Amniotic stem cell (primary cell): ENCODE measurements around the gene LRRC28.

ENCODE experiments used
- DNase-seq: peaks from one replicate; lab custom pipeline; 2025; lab: John Stamatoyannopoulos, UW

LRRC28 gene

DNA sequence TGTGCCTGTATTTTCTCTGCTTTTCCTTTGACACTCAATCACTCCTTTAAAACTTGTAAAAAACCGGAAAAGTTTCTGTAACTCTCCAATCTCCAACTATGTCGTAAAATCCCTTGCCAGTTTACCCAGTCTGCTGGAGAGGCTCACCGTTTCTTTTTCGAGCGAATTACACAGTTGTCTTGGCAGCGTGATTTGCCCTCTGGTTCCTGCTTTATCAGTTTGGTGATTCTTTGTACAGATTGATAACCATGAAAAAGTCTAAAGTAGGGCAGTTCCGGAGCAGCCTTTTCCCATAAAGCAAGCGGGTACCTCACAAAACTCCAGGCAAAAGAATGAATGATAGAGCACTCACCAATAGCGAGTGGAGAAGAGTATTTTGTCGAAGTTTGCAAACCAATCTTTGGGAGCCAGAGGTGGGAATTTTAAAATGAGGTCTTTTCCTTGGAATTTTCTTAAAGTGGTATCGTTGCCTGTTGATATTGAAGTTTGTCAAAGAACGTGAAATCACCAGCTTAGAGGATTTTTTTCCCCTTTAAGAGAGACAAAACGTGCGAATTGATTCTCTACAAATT, 1.9 kb upstream of the LRRC28 start, which contains the start of gene TTC23:
TTC23 (minus strand) TSS at position 312 of the 572 bp plus-strand sequence. CDS start 20,869 bp downstream, outside the sequence.
- peak; percentile 65 for DNase-seq

- no peak for DNase-seq
These were observed 1.3 kb upstream of the LRRC28 start for GRCh38 chr15:99250001-99250400.

DNA sequence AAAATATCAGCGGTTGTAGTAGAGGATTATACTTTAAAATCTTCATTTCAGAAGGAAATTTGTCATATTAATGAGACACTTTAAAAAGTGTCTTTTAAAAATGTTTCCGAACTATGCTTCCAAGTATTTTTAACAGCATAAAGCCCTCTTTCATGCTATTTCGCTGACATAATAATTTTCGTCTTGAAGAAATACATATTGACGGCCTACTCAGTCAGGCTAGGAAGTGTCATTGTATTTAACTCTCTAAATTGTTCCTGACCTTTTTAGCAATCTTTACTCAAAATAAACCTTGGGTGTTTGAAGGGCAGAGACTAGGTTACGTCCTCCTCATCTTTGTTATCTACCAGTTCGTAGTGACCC, 806 bp upstream of the LRRC28 start:
- no peak for DNase-seq

- DNase-seq = no peak
These were observed 1.0 kb downstream of the LRRC28 start for GRCh38 chr15:99252326-99252725.

DNA sequence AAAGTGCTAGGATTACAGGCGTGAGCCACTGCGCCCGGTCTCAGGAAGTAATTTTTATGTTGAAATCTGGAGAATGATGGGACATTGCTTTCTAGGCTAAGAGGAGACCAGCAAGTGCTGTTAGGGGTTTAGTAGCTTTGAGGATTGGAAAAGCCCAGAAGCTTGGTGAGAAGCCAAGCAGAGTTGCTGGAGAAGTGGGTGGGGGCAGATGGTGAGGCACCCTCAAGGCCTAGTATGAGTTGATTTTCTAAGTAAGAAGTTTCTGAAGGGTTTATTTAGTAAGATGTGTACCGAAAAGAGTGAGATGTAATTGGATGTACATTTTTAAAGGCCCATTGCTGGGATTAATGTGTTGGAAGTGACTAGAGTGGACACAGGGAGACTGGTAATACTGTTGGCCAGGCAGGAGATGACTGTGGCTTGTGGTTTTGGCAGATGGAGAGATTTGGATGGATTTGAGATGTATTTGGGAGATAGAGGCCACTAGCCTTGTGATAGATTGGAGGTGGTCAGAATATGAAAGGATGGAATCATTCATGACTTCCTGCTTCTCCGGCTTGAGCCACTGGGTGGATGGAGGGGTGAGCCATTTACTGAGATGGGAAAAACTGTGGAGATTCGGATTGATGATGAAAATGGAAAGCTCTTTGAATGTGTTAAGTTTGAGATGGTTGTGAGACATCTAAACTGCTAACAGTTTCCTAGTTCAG, 2.3 kb downstream of the LRRC28 start:
- no peak for DNase-seq

GRCh38 chr15:99257107-99257750, 5.9 kb downstream of the LRRC28 start:
- DNase-seq = no peak

DNA sequence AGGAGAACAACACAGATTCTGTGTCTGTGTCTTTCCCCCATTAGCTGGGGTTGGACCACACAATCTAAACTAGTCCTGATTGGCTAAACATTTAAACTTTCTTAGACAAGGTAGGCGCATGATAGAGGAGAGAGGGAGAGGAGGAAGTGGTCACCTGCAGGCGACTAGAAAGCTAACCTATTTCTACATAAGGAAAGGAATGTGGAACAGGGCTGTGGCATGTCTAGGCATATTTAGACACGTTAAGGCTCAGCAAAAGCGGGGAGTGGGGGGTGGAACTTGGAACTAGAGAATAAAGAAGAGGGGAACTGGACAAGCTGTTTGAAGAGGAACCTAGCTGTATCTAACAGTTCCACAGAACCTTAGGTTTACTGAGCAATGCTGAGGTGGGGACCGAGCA, 12.8 kb downstream of the LRRC28 start:
- DNase-seq = no peak

DNA sequence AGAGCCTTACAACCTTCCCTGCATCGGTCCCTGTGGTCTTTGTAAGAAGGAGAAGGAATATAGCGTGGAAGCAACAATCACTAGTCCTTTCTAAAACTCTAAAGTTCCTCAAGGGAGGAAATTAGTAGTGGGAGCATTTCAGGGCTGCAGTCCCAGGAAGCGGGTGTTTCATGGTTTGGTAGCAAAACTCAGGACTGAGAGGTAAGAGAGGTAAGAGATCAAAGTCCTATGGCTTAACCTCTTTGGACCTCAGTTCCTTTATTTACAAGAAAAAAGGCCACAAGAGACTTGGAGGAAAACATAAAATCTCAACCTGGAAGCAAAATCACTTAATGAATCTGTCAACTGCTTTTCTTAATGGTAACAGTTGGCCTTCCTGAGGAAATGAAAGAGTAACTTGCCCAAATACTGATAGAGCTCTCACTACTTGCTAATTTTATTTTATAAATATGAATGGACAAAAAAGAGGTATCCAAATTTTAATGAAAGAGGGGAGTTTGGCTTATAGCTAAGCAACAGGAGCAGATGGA, 14.3 kb downstream of the LRRC28 start:
- no peak for DNase-seq

DNA sequence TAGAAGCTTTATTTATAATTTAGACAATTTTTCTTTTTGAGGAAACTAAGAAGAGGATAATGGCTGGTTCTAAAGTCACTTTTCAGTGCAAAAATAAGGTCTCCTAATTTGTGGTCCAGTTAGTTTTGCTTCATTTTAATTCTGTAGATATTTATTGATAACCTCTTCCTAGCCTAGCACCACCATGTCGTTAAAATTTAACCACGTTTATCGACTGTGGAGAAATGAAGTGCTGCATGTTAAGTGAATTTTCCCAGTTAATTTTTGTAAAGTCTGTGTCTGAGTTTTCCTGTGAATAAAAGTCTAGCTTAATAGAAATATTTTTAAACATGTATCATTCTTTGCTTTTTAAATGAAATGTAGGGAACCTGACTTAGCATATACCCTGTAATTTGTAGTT, 16.7 kb downstream of the LRRC28 start:
- no peak for DNase-seq

- no peak for DNase-seq
These were observed 17.1 kb downstream of the LRRC28 start for GRCh38 chr15:99268431-99268830.

DNA sequence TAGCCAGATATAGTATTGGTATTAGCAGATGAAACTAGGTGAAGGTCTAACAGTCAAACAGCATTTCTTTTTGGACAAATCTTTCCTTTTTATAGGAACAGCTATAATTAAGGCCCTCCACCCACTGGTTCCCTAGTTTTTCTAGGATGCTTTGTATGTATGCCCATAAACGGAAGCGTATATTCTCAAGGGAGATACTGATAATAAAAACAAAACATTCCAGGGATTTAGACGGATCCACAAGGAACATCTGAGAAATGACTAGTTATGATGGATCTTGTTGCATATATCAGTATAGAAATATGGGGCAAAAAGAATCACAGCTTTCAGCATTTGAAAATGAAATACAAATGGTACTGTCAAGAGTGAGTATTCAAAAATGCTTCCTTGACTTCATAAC, 22.5 kb downstream of the LRRC28 start:
- DNase-seq = no peak

DNA sequence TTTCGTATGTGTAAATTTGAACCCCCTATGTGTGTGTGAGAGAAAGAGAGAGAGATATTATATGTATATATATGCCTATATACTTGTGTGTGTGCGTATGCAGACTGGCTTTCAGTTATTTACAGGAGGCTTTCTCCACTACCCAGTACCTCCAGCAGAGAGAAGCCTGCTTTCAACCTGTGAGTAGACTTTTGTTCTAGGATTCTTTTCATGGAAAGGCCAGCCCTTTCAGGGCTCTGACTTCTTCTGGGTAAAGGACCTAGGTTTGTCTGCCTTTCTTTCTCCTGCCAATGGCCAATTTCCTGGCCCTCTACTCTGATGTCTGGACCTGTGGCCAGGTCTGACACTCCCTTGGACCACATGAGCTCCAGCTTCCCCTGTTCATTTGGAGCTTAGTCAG, 23.8 kb downstream of the LRRC28 start:
- DNase-seq = no peak

DNA sequence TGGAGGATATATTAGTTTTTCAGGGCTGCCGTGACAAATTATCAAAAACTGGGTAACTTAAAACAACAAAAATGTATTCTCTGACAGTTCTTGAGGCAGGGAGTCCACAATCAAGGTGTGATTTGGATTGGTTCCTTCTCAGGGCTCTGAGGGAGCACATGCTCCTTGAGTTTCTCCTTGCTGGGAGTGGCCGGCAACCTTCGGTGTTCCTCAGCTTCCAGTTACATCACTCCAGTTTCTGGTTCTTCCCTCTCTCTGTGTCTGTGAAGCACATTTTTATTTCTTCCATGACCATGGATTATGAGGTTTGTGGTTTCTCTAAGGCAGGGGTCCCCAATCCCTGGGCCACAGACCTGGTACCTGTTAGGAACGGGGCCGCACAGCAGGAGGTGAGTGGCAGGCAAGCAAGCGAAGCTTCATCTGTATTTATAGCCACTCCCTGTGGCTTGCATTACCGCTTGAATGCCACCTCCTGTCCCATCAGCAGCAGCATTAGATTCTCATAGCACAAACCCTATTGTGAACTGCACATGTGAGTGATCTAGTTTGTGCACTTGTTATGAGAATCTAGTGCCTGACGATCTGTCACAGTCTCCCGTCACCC, 24.3 kb downstream of the LRRC28 start:
- DNase-seq = no peak

- DNase-seq = no peak
These were observed 28.0 kb downstream of the LRRC28 start for GRCh38 chr15:99279290-99279689.

- DNase-seq = no peak
These were observed 28.5 kb downstream of the LRRC28 start for GRCh38 chr15:99279827-99280226.

DNA sequence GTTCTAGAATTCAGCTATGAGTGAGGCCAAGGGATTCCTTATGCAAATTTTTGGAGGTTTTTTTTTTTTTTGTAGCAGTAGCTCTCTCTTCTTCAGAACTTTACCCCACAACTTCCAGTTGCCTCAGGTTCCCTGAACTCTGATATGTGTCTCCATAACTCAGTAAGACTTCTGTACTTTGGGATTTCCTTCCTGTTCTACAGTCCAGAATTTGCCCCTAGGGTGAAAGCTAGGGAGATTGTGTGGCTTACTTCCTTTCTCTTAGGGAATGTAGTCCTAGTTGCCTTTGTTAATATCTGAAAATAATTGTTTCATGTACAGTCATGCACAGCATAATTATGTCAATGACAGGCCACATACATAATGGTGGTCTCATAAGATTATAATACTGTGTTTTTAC, 30.8 kb downstream of the LRRC28 start:
- DNase-seq = no peak

- no peak for DNase-seq
These were observed 31.3 kb downstream of the LRRC28 start for GRCh38 chr15:99282586-99282985.

DNA sequence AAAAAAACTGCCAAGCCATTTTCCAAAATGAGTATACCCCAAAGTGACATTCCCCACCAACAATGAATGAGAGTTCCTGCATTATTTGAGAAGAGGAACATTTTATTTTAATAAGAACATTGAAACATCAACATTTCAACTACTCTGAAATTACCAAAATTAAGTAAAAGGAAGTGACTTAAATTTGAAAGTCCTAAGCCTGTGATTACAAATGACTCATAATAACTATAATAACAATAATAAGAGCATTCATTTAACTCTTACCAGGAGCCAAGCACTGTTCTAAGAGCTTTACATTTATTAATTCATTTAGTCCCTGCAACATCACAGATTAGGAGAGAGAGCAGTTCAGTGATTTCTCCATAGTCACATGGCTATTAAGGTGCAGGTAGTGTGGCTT, 32.4 kb downstream of the LRRC28 start:
- no peak for DNase-seq

DNA sequence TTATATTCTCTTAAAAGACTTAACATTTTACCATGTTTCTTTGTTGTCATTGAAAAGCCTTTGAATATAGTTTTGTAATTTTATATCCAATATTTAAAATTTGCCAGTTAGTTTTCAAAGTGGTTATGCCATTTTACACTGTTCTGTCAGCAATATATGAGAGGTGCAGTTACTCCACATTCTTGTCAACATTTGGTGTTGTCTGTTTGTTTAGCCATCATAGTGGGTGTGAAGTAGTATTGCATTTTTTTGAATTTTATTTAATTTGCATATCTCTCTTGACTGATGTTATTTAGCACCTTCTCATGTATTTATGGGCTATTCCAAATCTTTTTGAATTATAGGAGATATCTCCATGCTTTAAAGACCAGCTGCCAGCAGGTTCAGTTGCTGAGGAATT, 40.4 kb downstream of the LRRC28 start:
- no peak for DNase-seq

DNA sequence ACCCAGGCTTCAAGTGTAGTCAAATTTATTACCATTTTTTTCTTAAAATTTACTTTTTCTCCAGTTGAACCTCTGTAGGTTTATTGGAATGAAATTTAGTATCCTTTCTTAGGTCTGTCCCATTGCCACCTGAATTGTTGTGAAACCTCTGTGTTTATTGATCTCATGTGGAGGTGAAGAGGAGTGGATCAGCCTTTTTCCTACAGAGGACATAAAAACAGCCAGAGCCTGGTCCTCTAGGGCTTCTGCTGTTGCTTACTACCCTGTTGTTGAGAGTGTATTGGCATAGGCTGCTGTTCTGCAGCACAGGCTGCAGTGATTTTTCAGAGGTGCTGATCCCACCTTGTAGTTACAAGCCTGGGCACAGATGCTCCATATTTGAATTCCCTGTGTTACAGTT, 44.6 kb downstream of the LRRC28 start:
- DNase-seq = no peak

GRCh38 chr15:99296386-99296785, 45.1 kb downstream of the LRRC28 start:
- DNase-seq = no peak

DNA sequence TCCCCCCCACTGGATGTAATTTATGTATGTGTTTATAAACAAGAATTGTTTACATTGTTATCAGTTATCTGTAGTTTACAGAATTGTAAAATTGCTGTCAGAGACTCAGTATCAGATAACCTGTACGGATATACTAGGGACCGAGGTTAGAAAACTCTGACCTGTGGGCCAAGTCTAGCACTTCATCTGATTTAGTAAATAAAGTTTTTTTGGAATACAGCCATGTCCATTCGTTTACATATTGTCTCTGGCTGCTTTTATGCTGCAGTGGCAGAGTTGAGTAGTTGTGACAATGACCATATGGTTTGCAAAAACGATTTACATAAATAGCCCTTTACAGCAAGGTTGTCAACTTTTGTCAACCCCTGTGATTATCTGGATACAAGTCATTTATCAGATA, 52.6 kb downstream of the LRRC28 start:
- no peak for DNase-seq
